SU-DHL-6 (cell line): ENCODE data around the gene POFUT2.

Experiments used
- H2AFZ ChIP-seq: fragments of 200-600 bp; sonication (generic); 2 replicates; pipeline ENCODE4 v1.6.1; 2014; ENCODE audit warnings: low read depth, mild to moderate bottlenecking, moderate library complexity, mixed read lengths, antibody characterized with exemption, low read length; ENCODE audit not compliant: severe bottlenecking
- H3F3A ChIP-seq: fragments of 200-600 bp; shearing (Covaris generic); 2 replicates; pipeline ENCODE4 v1.6.0; 2016; ENCODE audit warnings: antibody characterized with exemption, mild to moderate bottlenecking; ENCODE audit not compliant: insufficient read depth
- H3K27ac ChIP-seq: fragments of 200-600 bp; sonication (generic); 2 replicates; pipeline ENCODE4 v1.5.1; 2016; ENCODE audit warnings: low read depth, mild to moderate bottlenecking, low read length, moderate library complexity, mixed read lengths
- H3K27me3 ChIP-seq: fragments of 200-600 bp; sonication (generic), shearing (Covaris generic); 2 replicates; pipeline ENCODE4 v1.6.0; 2014; ENCODE audit warnings: mild to moderate bottlenecking, low read length
- H3K36me3 ChIP-seq: fragments of 200-600 bp; sonication (generic); 2 replicates; pipeline ENCODE4 v1.6.1; 2014; ENCODE audit warnings: mild to moderate bottlenecking, low read length, mixed read lengths
- H3K4me2 ChIP-seq: fragments of 300-600, 200-600 bp; shearing (Covaris generic), sonication (generic); 2 replicates; pipeline ENCODE4 v1.6.0; 2014; ENCODE audit warnings: low read length, low read depth, mild to moderate bottlenecking; ENCODE audit not compliant: poor library complexity, severe bottlenecking
- H3K4me3 ChIP-seq: fragments of 200-600 bp; sonication (generic); 2 replicates; pipeline ENCODE4 v1.5.1; 2014; ENCODE audit warnings: antibody characterized with exemption, low read length, mild to moderate bottlenecking, mixed read lengths; ENCODE audit not compliant: insufficient read depth, poor library complexity, severe bottlenecking
- H3K79me2 ChIP-seq: fragments of 200-600 bp; sonication (generic); 2 replicates; pipeline ENCODE4 v1.6.1; 2014; ENCODE audit warnings: mild to moderate bottlenecking, low read length, moderate library complexity; ENCODE audit not compliant: insufficient read depth
- H3K9ac ChIP-seq: fragments of 200-600 bp; sonication (generic); 2 replicates; pipeline ENCODE4 v1.7.0; 2014; ENCODE audit warnings: mild to moderate bottlenecking, low read length
- H3K9me2 ChIP-seq: fragments of 200-600 bp; sonication (generic); replicated peaks from 2 replicates; pipeline ENCODE4 v1.6.1; 2014; ENCODE audit warnings: low read length; ENCODE audit not compliant: insufficient read depth
- H3K9me3 ChIP-seq: fragments of 200-600 bp; sonication (generic); 2 replicates; pipeline ENCODE4 v1.6.1; 2014; ENCODE audit warnings: low read length, mixed read lengths; ENCODE audit not compliant: insufficient read depth
- H4K20me1 ChIP-seq: fragments of 200-600 bp; sonication (generic); 2 replicates; pipeline ENCODE4 v1.6.1; 2014; ENCODE audit warnings: low read depth, mild to moderate bottlenecking, antibody characterized with exemption, low read length, moderate library complexity, mixed read lengths
- CTCF ChIP-seq: fragments of 200-600 bp; sonication (generic); IDR thresholded peaks from one replicate; pipeline ENCODE4 v1.5.1; 2017; ENCODE audit warnings: antibody characterized with exemption, mild to moderate bottlenecking, low read length, moderate library complexity; ENCODE audit not compliant: insufficient read depth, poor library complexity, severe bottlenecking
- EZH2phosphoT487 ChIP-seq: fragments of 200-600 bp; sonication (generic), shearing (Covaris generic); conservative IDR thresholded peaks from 2 replicates; pipeline ENCODE4 v1.6.1; 2018; ENCODE audit warnings: mild to moderate bottlenecking, antibody characterized with exemption, low read length, moderate library complexity, mixed read lengths

Gene POFUT2

DNA sequence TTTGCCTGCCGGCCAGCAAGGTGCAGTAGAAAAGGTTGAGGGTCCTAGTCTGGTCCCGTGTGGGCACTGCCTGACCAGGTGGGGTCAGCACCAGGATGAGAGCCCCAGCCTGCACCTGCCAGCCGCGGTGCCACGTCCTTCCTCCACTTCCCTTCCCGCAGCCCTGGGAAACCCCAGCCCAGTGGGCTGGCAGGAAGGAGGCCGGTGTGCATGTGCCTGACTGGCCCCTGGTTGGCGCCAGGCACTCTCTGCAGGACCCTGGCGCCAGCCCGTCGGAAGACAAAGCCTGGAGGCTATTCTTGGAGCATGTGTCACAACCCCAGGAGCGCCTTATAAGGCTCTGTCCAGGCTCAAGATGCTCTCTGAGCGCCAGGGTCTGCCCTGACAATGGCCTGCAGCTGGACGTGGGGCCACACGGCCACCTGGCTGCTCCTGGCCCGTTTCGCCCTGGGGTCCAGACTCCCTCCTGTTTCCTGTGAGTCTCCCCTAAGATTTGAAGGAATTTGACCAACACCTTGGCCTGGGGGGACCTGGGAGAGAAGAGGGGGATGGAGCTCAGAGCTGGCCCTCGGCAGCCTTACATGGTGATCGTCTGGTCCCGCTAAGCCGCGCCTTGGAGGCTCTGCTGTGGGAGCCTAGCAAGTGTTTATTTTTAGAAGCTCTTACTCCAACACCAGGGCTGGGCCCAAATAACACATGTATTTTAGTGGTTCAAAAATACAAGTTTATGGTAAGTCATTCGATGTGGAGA lies 31.9 kb upstream of the POFUT2 start:
- Histone ChIP-seq H3K9ac (no peak overlapping the region), H4K20me1 (no peaks in the 10 kb centered on the region), H3K27me3 (no peaks in the 10 kb centered on the region), H3K36me3 (no peaks in the 10 kb centered on the region), H3K27ac (no peak overlapping the region), H3K4me3 (no peak overlapping the region), H2AFZ (no peak overlapping the region), H3F3A (no peaks in the 10 kb centered on the region), H3K79me2 (no peaks in the 10 kb centered on the region), H3K4me2 (no peak overlapping the region), H3K9me3 (no peaks in the 10 kb centered on the region), H3K9me2 (no peaks in the 10 kb centered on the region)
- TF ChIP-seq EZH2phosphoT487 (no peak), CTCF (no peak)

DNA sequence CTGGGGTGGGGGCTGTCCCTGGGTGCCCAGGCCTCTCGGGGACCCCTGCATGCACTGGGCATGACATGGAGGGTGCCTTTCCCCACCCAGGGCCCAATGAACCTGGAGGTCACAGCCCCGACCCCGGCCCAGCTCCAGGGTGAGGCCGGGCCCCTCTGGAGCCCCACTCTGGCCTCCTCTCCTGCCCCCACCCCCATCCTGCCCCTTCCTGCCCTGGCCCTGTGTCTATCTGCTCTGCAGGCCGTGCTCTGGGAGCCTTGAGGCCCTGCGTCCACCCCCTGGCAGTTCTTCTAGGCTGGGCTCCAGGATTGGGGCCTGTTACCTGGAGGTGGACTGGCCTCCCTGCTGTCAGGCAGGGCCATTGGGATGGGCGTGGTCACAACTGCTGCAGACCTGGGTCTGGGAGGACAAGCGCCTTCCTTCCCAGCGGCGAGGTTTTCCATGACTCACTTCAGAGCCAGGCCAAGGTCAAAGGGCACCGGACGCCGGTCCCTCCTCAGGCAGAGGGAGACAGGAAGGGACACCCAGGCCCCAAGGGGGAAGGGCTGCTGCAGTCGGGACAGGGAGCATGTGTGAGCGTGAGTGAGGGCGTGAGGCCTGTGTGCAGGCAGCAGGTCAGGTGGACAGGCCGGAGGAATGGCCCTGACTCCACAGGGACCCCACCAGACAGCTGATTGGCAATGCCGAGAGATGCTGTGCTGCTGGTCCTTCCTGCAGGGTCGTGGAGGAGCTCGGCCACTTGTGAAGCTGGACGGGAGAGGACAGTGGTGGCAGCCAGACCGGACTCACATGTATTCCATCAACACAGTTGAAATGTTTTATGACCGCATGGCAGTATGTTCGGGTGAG lies 31.1 kb upstream of the POFUT2 start:
- Histone ChIP-seq H3K9ac (no peak overlapping the region), H3F3A (no peaks in the 10 kb centered on the region), H3K9me3 (no peaks in the 10 kb centered on the region), H3K27ac (no peak overlapping the region), H3K27me3 (no peaks in the 10 kb centered on the region), H3K4me3 (no peak overlapping the region), H3K36me3 (no peaks in the 10 kb centered on the region), H3K79me2 (no peaks in the 10 kb centered on the region), H2AFZ (no peak overlapping the region), H4K20me1 (no peaks in the 10 kb centered on the region), H3K4me2 (no peak overlapping the region), H3K9me2 (no peaks in the 10 kb centered on the region)
- TF ChIP-seq EZH2phosphoT487 (no peak), CTCF (no peak)

DNA sequence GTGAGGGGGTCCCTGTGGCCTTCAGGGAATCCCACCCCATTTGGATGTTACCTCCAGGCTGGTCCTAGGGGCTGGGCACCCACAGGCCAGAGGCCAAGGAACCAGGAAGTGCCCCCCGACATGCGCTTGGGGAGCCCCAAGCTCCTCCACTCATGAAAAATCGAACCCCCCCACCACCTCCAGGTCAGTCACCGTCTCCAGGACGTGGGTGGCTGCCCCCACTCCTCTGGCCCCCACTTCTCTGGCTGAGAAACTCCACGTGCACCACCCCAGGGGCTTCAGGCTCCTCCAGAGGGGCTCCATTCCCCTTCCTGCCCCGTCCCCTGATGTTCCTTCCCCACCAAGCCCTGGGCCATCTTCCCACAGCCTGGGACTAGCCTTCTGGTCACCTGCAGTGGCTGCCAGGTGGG lies 30.5 kb upstream of the POFUT2 start:
- Histone ChIP-seq H4K20me1 (no peaks in the 10 kb centered on the region), H3K4me2 (no peak overlapping the region), H3K9me3 (no peaks in the 10 kb centered on the region), H3K79me2 (no peaks in the 10 kb centered on the region), H3K36me3 (no peaks in the 10 kb centered on the region), H3K4me3 (no peak overlapping the region), H2AFZ (no peak overlapping the region), H3F3A (no peaks in the 10 kb centered on the region), H3K9ac (no peak overlapping the region), H3K9me2 (no peaks in the 10 kb centered on the region), H3K27me3 (no peaks in the 10 kb centered on the region), H3K27ac (no peak overlapping the region)
- no peak for TF ChIP-seq CTCF
- TF ChIP-seq EZH2phosphoT487, result no peak
